ENCODE data around the gene SIT1. TPM values are rescaled to one million over a fixed set of nuclear protein-coding genes. Genes with fewer than 3 reads are reported as not detected.

SIT1 gene
- total RNA-seq, 4 donors from 2014 or later, result 0.63 to 3.8 (median 0.95) TPM

DNA sequence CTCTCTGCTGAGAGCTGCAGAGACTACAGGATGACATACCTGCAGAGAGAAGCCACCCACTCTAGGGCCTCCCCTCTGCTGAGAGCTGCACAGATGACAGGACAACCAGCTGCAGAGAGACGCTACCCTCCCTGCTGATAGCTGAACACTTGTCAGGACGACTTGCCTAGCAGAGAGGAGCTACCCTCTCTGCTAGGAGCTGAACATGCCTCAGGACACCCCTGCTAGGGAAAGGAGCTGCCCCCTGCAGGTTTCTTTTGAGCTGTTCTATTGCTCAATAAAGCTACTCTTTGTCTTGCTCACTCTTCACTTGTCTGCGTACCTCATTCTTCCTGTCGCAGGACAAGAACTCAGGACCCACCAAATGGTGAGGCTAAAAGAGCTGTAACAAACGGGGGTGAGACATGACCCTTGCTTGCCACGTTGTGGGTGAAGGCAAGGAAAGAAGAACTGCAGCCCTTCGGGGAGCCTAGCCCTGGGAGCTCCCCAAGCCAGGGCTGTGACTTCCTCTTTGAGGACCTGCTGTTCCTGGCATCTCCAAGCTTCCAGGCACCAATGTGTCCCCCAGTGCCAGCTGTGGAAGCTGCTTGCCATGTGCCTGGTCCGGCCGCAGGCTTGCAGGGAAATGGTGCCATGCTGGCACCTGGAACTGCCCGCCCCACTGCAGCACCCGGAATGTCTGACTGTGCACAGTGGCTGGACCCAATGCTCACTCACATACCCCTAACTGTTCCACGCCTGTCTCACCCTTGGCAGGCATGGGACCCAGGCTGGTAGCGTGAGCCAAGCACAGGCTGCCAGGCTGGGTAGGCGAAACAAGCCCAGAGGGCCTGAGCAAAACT lies 50.7 kb downstream of the SIT1 start:
- peaks cover 3 to 20% of the 10 kb centered on the region in 2 donors for H3K4me1 ChIP-seq
- H3K36me3 ChIP-seq, result no peaks in the 10 kb centered on the region
- no peak overlapping the region for H3K27ac ChIP-seq
- no peaks in the 10 kb centered on the region for H3K9me3 ChIP-seq
- H3K27me3 ChIP-seq, result no peaks in the 10 kb centered on the region
- intact Hi-C loops (cut with DNase I), result loop anchor here (5.0 kb wide), 1 partner anchor 132 kb away; the partner anchor contains the start of genes CREB3 and TLN1
- no peak for DNase-seq
- no peak overlapping the region for H3K4me3 ChIP-seq (replicated peaks in 1 of 3)
- WGBS, 2 donors, result 86% methylated on average over 9 to 14 of the region's 14 CpGs
- no peak for TF ChIP-seq POLR2A (IDR thresholded peaks at IDR 0.05)

Small RNA genes within 50 kb of the gene (microRNA-seq; reads per million reads assigned to microRNA genes)
- gene MIR4667, result 1.8 reads per million

Small RNA genes within 50 kb of the gene (small RNA-seq; reads per million reads assigned to genes)
- gene MIR4667 (not detected), gene RMRP (not detected), gene RN7SL22P (not detected)

Other genes with a start within 250 kb of the SIT1 start
- 10 to 100 TPM; 15.2 to 28.2 (median 26.4) TPM for gene RUSC2, start 160.8 kb downstream of the SIT1 start, total RNA-seq
- gene TESK1, start 45.7 kb downstream of the SIT1 start, total RNA-seq, result 10 to 100 TPM; 23.2 to 44.3 (median 37.6) TPM
- gene CD72, start 32.5 kb downstream of the SIT1 start, total RNA-seq, result 1 to 10 TPM; 1.8 to 5.8 (median 3.1) TPM
- gene RMRP, start 7.1 kb upstream of the SIT1 start, total RNA-seq, result over 10,000 TPM in 1 of 4 donors, 1,000 to 10,000 TPM in 3; 3,539 to 11,174 (median 6,303) TPM
- gene CCDC107, start 7.4 kb upstream of the SIT1 start, total RNA-seq, result 10 to 100 TPM; 21.0 to 40.9 (median 27.9) TPM
- gene ARHGEF39, start 14.3 kb upstream of the SIT1 start, total RNA-seq, result under 1 TPM in 3 of 4 donors, not detected in 1; 0.27 to 0.45 (median 0.42) TPM
- gene CA9, start 23.0 kb upstream of the SIT1 start, total RNA-seq, result not detected
- 10 to 100 TPM; 45.4 to 79.6 (median 72.2) TPM for gene TPM2, start 39.0 kb upstream of the SIT1 start, total RNA-seq
- gene TLN1, start 81.3 kb upstream of the SIT1 start, total RNA-seq, result 100 to 1,000 TPM; 142 to 245 (median 184) TPM
- gene CREB3, start 81.7 kb upstream of the SIT1 start, total RNA-seq, result 10 to 100 TPM; 44.9 to 73.0 (median 51.3) TPM
- 100 to 1,000 TPM in 2 of 4 donors, 10 to 100 TPM in 2; 71.4 to 111 (median 101) TPM for gene GBA2, start 98.3 kb upstream of the SIT1 start, total RNA-seq
- gene RGP1, start 98.4 kb upstream of the SIT1 start, total RNA-seq, result 10 to 100 TPM; 25.4 to 34.0 (median 30.2) TPM
- under 1 TPM in 1 of 4 donors, not detected in 3; 0.67 TPM for gene MSMP, start 103.3 kb upstream of the SIT1 start, total RNA-seq
- 1 to 10 TPM; 5.1 to 9.3 (median 8.1) TPM for gene NPR2, start 140.7 kb upstream of the SIT1 start, total RNA-seq
- gene SPAG8, start 161.3 kb upstream of the SIT1 start, total RNA-seq, result 1 to 10 TPM; 4.7 to 7.1 (median 5.7) TPM
- 10 to 100 TPM; 11.4 to 58.2 (median 50.6) TPM for gene HINT2, start 164.1 kb upstream of the SIT1 start, total RNA-seq
- not detected for gene FAM221B, start 177.8 kb upstream of the SIT1 start, total RNA-seq
- gene TMEM8B, start 178.3 kb upstream of the SIT1 start, total RNA-seq, result 10 to 100 TPM in 3 of 4 donors, 1 to 10 TPM in 1; 8.5 to 17.4 (median 15.8) TPM
- gene OR13J1, start 219.5 kb upstream of the SIT1 start, total RNA-seq, result not detected